Activated T-cell treated with anti-CD3 and anti-CD28 coated beads for 24 hours (primary cell): ENCODE measurements around the gene PDZD7.

Source experiments
- DNase-seq: peaks from one replicate; pipeline ENCODE4 v3.0.0-alpha.2; 2020; ENCODE audit warnings: low read depth

Gene PDZD7

DNA sequence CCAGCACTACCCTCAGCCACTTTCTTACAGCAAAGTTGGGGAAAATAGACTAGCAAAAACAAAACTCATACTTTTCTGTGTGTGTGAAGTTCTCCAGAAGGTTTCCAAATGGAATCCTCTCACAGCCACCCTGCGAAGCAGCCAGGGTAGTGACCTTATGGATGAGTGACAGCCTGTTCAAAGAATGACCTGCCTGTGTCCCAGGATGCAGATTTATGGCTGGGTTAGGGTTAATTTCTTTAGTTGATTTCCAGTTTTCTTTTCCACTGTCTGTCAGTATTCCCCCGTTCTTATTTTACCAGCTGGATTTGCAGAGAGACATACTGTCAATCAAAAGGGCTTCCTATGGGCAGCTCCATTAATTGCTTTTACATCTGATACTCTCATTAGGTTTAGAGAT, 64.0 kb downstream of the PDZD7 start:
- DNase-seq = no peak

DNA sequence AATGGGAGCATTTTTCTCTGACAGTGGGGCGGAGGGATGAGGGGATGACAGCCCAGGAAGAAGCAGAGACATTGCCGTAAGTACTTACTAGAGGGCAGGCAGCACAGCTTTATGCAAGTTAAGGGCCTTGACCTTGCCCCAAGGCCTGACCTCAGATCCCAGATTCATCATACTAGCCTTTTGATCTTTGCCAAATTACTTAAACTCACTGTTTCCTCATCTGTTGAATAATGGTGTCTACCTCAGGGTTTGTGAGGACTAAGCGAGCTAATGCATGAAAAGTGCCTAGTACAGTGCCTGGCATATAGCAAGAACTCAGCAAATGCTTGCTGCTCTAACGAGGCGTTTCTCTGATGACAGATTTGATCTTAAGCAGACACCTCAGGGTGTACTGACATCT, 65.1 kb downstream of the PDZD7 start:
- no peak for DNase-seq

- DNase-seq = no peak
These were observed 67.1 kb downstream of the PDZD7 start for GRCh38 chr10:100963826-100964225.

GRCh38 chr10:100962351-100963080, 68.4 kb downstream of the PDZD7 start:
- DNase-seq = no peak

DNA sequence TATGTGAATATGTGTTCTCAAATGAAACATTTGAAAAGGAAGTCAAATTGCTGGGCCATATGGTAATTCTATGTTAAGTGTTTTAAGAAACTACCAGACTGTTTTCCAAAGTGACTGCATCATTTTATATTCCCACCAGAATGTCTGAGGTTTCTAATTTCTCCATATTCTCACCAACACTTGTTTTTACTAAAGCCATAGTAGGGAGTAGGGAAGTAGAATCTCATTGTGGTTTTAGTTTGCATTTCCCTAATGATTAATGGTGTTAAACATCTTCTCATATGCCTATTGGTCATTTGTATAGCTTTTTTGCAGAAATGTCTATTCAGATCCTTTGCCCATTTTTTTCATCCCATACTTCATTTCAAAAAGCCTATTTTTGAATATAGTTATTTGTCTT, 70.7 kb downstream of the PDZD7 start:
- DNase-seq = no peak
